Activated CD8-positive, alpha-beta T cell treated with anti-CD3 and anti-CD28 coated beads for 36 hours (primary cell): ENCODE measurements around the gene VWA1. TPM values are rescaled to one million over a fixed set of nuclear protein-coding genes. Genes with fewer than 3 reads are reported as not detected.
A peak's percentile ranks its signal among the peaks of the same experiment; 100 is the strongest.

Source experiments
- ATAC-seq: fragments of 200-7000 bp; cut with Tn5 transposase; one replicate; pipeline ENCODE4 v1.10.0; 2021; ENCODE audit warnings: mild to moderate bottlenecking, moderate library complexity
- CTCF ChIA-PET: fragments of 350-600 bp; sonication (Branson Sonifier 250); formaldehyde crosslinking; loops from one replicate; lab custom pipeline; 2021; ENCODE audit warnings: antibody characterized with exemption; lab: Charles Lee
- POLR2A ChIA-PET: fragments of 350-600 bp; sonication (Branson Sonifier 250); formaldehyde crosslinking; loops from one replicate; lab custom pipeline; 2021; ENCODE audit warnings: antibody characterized with exemption; lab: Charles Lee
- DNase-seq: peaks from one replicate; pipeline ENCODE4 v3.0.0-alpha.2; 2020
- H3K27ac Mint-ChIP-seq: one replicate; pipeline ENCODE4 v1.8.0; 2021; ENCODE audit warnings: mild to moderate bottlenecking, mixed read lengths
- H3K27me3 Mint-ChIP-seq: one replicate; pipeline ENCODE4 v1.8.0; 2021; ENCODE audit warnings: mixed read lengths
- H3K36me3 Mint-ChIP-seq: one replicate; pipeline ENCODE4 v1.8.0; 2021; ENCODE audit warnings: low read depth, mixed read lengths
- H3K4me1 Mint-ChIP-seq: one replicate; pipeline ENCODE4 v1.8.0; 2021; ENCODE audit warnings: low read depth, mixed read lengths
- H3K4me3 Mint-ChIP-seq: one replicate; pipeline ENCODE4 v1.8.0; 2021; ENCODE audit warnings: mild to moderate bottlenecking, moderate library complexity, mixed read lengths
- H3K9me3 Mint-ChIP-seq: one replicate; pipeline ENCODE4 v1.8.0; 2021; ENCODE audit warnings: mixed read lengths
- CTCF ChIP-seq: fragments of 200-600 bp; IDR thresholded peaks from one replicate; pipeline ENCODE4 v1.8.0; 2022; ENCODE audit warnings: antibody characterized with exemption, mild to moderate bottlenecking
- intact Hi-C: fragments of 100-400 bp; cut with micrococcal nuclease; formaldehyde crosslinking; loops from one replicate; pipeline ENCODE4 v1.10.0; 2022
- total RNA-seq, 2 experiments: library from RNA; stranded (reverse); gene quantifications; one replicate each; pipeline ENCODE4 v1.2.3, GENCODE V29; 2021

Gene VWA1
- total RNA-seq, 2 experiments from 2014 or later: 0.72 to 0.97 TPM

DNA sequence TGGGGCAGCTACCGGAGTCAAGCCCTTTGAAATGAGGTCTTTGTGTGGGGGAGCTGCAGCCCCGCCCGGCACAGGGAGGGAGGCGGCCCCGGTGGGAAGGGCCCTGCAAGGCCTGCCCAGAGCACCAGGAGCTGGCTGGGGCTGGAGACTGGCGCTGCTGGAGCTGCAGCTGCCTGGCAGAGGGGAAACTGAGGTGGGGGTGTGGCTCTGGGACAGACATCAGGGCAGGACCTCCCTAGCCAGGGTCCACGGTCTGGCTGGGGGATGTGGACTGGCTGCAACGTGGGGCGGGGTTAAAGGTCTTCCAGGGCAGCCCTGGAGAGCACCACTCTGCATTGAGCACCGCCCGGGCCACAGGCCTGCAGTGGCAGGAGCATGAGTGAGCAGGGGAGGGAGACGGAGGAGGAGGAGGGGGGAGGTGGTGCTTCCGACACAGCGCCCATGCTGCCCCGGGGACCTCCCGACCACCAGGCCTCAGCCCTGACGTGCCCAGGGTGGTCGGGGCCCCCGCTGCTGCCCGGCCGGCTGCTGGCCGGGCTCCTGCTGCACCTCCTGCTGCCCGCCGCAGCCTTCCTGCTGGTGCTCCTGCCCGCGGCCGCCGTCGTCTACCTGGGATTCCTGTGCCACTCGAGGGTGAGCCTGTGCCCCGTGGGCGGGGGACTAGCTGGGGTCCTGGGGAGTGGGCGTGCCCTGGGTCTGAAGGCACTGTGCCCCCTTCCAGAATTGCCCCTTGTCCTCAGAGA is 9.6 kb upstream of the VWA1 start:
- Mint-ChIP-seq H3K9me3 (no peaks in the 10 kb centered on the region), H3K36me3 (no peaks in the 10 kb centered on the region), H3K4me3 (no peak overlapping the region), H3K27ac (no peak overlapping the region), H3K27me3 (peaks cover 26% of the 10 kb centered on the region), H3K4me1 (peaks cover 14% of the 10 kb centered on the region)
- no peak for DNase-seq
- ATAC-seq: no peak
- CTCF ChIA-PET: interaction anchor here (2.5 kb wide), 1 partner anchor 15 kb away, joined by 8 read pairs; no protein-coding TSS in a partner anchor
- POLR2A ChIA-PET: interaction anchor here (0.6 kb wide), 1 partner anchor 26 kb away, joined by 3 read pairs; no protein-coding TSS in a partner anchor
- TF ChIP-seq CTCF: no peak
- intact Hi-C loops: no loop called here

DNA sequence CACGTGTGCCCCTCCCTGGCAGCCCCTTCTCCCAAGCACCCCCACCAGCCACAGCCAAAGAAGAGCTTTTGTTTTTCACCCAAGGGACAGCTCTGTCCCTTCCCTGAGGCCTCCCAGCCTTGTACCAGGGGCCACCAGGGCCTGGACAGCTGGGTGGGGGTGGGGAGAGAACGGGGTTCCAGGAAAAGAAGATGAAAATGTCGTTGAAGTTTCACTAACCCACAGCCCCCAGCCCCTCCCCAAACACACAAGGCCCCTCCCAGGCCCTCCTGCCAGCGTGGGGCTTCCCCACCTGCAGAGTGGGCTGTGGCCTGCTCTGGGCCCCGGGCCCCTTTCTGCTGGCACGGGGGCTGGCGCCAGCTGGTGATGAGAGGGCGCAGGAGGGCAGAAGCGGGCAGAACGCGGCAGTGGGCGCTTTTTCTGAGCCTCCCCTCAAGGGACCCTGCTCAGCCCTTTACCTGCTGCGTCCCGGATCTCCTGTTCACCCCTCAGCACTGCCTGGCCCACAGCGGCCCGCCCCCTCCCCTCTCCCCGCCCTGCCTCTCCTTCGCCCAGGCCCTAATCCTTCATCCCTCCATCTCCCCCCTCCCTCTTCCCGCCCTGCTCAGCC is 8.9 kb upstream of the VWA1 start:
- no peak for TF ChIP-seq CTCF
- peaks cover 28% of the 10 kb centered on the region for H3K27me3 Mint-ChIP-seq
- DNase-seq (peak; percentile 40), ATAC-seq (peak; percentile 54)
- H3K36me3 Mint-ChIP-seq: no peaks in the 10 kb centered on the region
- POLR2A ChIA-PET: interaction anchor here (0.6 kb wide), 1 partner anchor 27 kb away, joined by 3 read pairs; no protein-coding TSS in a partner anchor
- intact Hi-C loops: no loop called here
- peaks cover 14% of the 10 kb centered on the region for H3K4me1 Mint-ChIP-seq
- H3K9me3 Mint-ChIP-seq: no peaks in the 10 kb centered on the region
- no peak overlapping the region for H3K27ac Mint-ChIP-seq
- CTCF ChIA-PET: interaction anchor here (2.5 kb wide), 1 partner anchor 15 kb away, joined by 8 read pairs; no protein-coding TSS in a partner anchor
- H3K4me3 Mint-ChIP-seq: no peak overlapping the region

DNA sequence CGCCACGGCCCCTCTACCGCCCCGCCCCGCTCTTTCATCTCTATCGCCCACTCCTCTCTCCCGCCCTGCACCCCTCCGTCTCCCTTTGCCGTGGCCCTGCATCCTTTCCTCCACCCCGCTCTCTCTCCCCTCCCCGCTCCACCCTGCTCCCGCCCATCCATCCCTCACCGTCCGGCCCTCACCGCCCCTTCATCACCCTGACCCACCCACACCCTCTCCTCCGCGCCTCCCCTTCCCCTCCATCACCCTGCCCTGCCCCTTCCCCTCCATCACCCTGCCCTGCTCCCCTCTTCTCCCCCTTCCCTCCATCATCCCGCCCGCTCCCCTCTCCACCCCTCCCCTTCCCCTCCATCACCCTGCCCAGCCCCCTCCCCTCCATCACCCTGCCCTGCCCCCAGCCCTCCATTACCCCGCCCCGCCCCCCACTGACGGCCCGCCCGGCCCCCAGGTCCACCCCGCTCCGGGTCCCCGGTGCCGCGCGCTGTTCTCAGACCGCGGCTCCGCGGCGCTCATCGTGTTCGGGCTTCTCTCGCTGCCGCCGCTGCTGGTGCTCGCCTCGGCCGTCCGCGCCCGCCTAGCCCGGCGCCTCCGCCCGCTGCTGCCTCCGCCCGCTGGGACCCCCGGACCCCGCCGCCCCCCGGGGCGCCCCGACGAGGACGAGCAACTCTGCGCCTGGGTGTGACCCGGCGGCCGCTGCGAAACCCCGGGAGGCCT is 8.2 kb upstream of the VWA1 start:
- intact Hi-C loops: no loop called here
- Mint-ChIP-seq H3K4me1 (peaks cover 14% of the 10 kb centered on the region), H3K27me3 (peaks cover 27% of the 10 kb centered on the region), H3K36me3 (no peaks in the 10 kb centered on the region), H3K27ac (no peak overlapping the region), H3K4me3 (no peak overlapping the region), H3K9me3 (no peaks in the 10 kb centered on the region)
- TF ChIP-seq CTCF: no peak
- ChIA-PET CTCF (interaction anchor here (2.5 kb wide), 1 partner anchor 14 kb away, joined by 8 read pairs; no protein-coding TSS in a partner anchor), POLR2A (no interaction called here)
- DNase-seq: peak; percentile 46
- peak; percentile 46 for ATAC-seq

DNA sequence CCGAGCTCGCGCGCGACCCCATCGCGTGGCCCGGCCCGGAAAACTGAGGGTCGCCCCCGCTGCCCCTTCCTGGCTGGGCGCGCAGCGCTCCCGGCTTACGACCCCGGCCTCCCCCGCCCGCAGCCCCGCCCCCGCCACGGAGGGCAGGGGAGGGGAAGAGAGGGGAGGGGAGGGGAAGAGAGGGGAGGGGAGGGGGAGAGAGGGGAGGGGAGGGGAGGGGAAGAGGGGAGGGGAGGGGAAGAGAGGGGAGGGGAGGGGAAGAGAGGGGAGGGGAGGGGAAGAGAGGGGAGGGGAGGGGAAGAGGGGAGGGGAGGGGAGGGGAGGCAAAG is 7.7 kb upstream of the VWA1 start:
- no peaks in the 10 kb centered on the region for H3K9me3 Mint-ChIP-seq
- H3K27ac Mint-ChIP-seq: no peak overlapping the region

More for the DNA sequence above, 7.7 kb upstream of the VWA1 start:
- Mint-ChIP-seq H3K27me3 (peaks cover 24% of the 10 kb centered on the region), H3K4me3 (no peak overlapping the region), H3K36me3 (no peaks in the 10 kb centered on the region), H3K4me1 (peaks cover 11% of the 10 kb centered on the region)
- no peak for TF ChIP-seq CTCF
- ATAC-seq: no peak
- ChIA-PET CTCF (no interaction called here), POLR2A (no interaction called here)
- no peak for DNase-seq
- intact Hi-C loops: no loop called here
